ENCODE measurements around the gene HPX.

The HPX gene

GRCh38 chr11:6459099-6459450 is 18.3 kb upstream of the HPX start:
- no peak for DNase-seq (ENCODE audit: low read depth in 2 of 3, low spot score in 2 of 3)

- DNase-seq (ENCODE audit: low read depth in 2 of 3, low spot score in 2 of 3), result no peak
Measured at GRCh38 chr11:6458352-6459098, 17.7 kb upstream of the HPX start.

GRCh38 chr11:6457581-6458320 is 17.0 kb upstream of the HPX start:
- no peak for DNase-seq (ENCODE audit: low read depth in 2 of 3, low spot score in 2 of 3)

- DNase-seq (ENCODE audit: low read depth in 2 of 3, low spot score in 2 of 3), result no peak
Measured at GRCh38 chr11:6456361-6457073, 15.7 kb upstream of the HPX start.

- DNase-seq (ENCODE audit: low read depth in 2 of 3, low spot score in 2 of 3), result no peak
Measured at GRCh38 chr11:6455070-6455469, 14.3 kb upstream of the HPX start.

GRCh38 chr11:6453152-6453551 is 12.4 kb upstream of the HPX start:
- no peak for DNase-seq (ENCODE audit: low read depth in 2 of 3, low spot score in 2 of 3)

GRCh38 chr11:6452219-6452618 is 11.4 kb upstream of the HPX start:
- no peak for DNase-seq (ENCODE audit: low read depth in 2 of 3, low spot score in 2 of 3)

- DNase-seq (ENCODE audit: low read depth in 2 of 3, low spot score in 2 of 3), result no peak
Measured at GRCh38 chr11:6448574-6448973, 7.8 kb upstream of the HPX start.

- DNase-seq (ENCODE audit: low read depth in 2 of 3, low spot score in 2 of 3), result peak in 1 of 3 experiments; percentile 29
Measured at GRCh38 chr11:6443269-6444003, 2.6 kb upstream of the HPX start.

- no peak for DNase-seq (ENCODE audit: low read depth in 2 of 3, low spot score in 2 of 3)
Measured at GRCh38 chr11:6442441-6442840, 1.7 kb upstream of the HPX start.

GRCh38 chr11:6438979-6439571 is 1.7 kb downstream of the HPX start:
- DNase-seq (ENCODE audit: low read depth in 2 of 3, low spot score in 2 of 3), result no peak

GRCh38 chr11:6437993-6438392 is 2.8 kb downstream of the HPX start:
- DNase-seq (ENCODE audit: low read depth in 2 of 3, low spot score in 2 of 3), result no peak

GRCh38 chr11:6437423-6437822 is 3.4 kb downstream of the HPX start:
- DNase-seq (ENCODE audit: low read depth in 2 of 3, low spot score in 2 of 3), result no peak

GRCh38 chr11:6433998-6434660 is 6.7 kb downstream of the HPX start:
- DNase-seq (ENCODE audit: low read depth in 2 of 3, low spot score in 2 of 3), result no peak

- DNase-seq (ENCODE audit: low read depth in 2 of 3, low spot score in 2 of 3), result no peak
Measured at GRCh38 chr11:6431861-6432260, 8.9 kb downstream of the HPX start.

GRCh38 chr11:6427516-6427915 is 13.3 kb downstream of the HPX start:
- DNase-seq (ENCODE audit: low read depth in 2 of 3, low spot score in 2 of 3), result no peak

GRCh38 chr11:6420677-6421076 is 20.1 kb downstream of the HPX start:
- DNase-seq (ENCODE audit: low read depth in 2 of 3, low spot score in 2 of 3), result no peak

- peak in 2 of 3 experiments; percentile 44 to 52 for DNase-seq (ENCODE audit: low read depth in 2 of 3, low spot score in 2 of 3)
Measured at GRCh38 chr11:6419009-6419631, 21.7 kb downstream of the HPX start, which contains the start of gene APBB1. TSS of gene APBB1 (minus strand) at chr11:6419094. CDS start at chr11:6411347, 7,747 bp downstream.

GRCh38 chr11:6418557-6419008 is 22.2 kb downstream of the HPX start:
- DNase-seq (ENCODE audit: low read depth in 2 of 3, low spot score in 2 of 3), result no peak

Data from activated CD8-positive, alpha-beta memory T cell treated with anti-CD3 and anti-CD28 coated beads for 48 hours (primary cell).